ENCODE measurements around the gene SMYD3.

- TF ChIP-seq CTCF (IDR thresholded peaks at IDR 0.05) = no peak
- TF ChIP-seq POLR2A (IDR thresholded peaks at IDR 0.05) = no peak
Measured at GRCh38 chr1:245753807-245754206, 753.3 kb downstream of the SMYD3 start.

Data from adrenal gland (tissue), 5 donors.